K562 (cell line): Measurements from ENCODE around the gene ZNF747. TPM values are rescaled to one million over a fixed set of nuclear protein-coding genes. Genes with fewer than 3 reads are reported as not detected.

Experiments used
- ADNP ChIP-seq: fragments of 200-800 bp; sonication (Bioruptor generic); IDR thresholded peaks from 2 replicates; pipeline ENCODE4 v1.6.1; 2016; ENCODE audit warnings: missing genetic modification characterization, missing compliant biosample characterization
- ARID3B ChIP-seq: fragments of 250-450 bp; sonication (Bioruptor Pico); IDR thresholded peaks from 2 replicates; pipeline ENCODE4 v1.4.0; 2020; ENCODE audit warnings: borderline replicate concordance
- ATF7 ChIP-seq: fragments of 450-650 bp; IDR thresholded peaks from 2 replicates; pipeline ENCODE4 v1.7.1; 2014; ENCODE audit warnings: mild to moderate bottlenecking, moderate library complexity
- DMBX1 ChIP-seq: fragments of 250-450 bp; sonication (Bioruptor Pico); IDR thresholded peaks from 2 replicates; pipeline ENCODE4 v1.8.0; 2022; ENCODE audit warnings: inconsistent platforms, mild to moderate bottlenecking, moderate library complexity, borderline replicate concordance
- ETS2 ChIP-seq: IDR thresholded peaks from 2 replicates; pipeline ENCODE4 v1.6.1; 2016; ENCODE audit warnings: borderline replicate concordance, missing genetic modification characterization, mild to moderate bottlenecking, moderate library complexity, missing compliant biosample characterization; ENCODE audit not compliant: poor library complexity, severe bottlenecking
- FOXP1 ChIP-seq: sonication (generic); formaldehyde crosslinking; IDR thresholded peaks from 2 replicates; pipeline ENCODE4 v1.8.0; 2022; ENCODE audit warnings: mild to moderate bottlenecking, missing genetic modification reagents
- HCFC1 ChIP-seq: IDR thresholded peaks from 2 replicates; pipeline ENCODE4 v1.6.1; 2012; ENCODE audit warnings: low read depth, low read length, improper control_type of control experiment
- HDAC3 ChIP-seq: fragments of 450-650 bp; IDR thresholded peaks from 2 replicates; pipeline ENCODE4 v1.6.1; 2018; ENCODE audit warnings: borderline replicate concordance, mild to moderate bottlenecking, moderate library complexity; ENCODE audit not compliant: partially characterized antibody
- KLF13 ChIP-seq: fragments of 450-650 bp; IDR thresholded peaks from 2 replicates; pipeline ENCODE4 v1.6.1; 2016; ENCODE audit warnings: missing genetic modification characterization, low read depth, mild to moderate bottlenecking, missing compliant biosample characterization, moderate library complexity, borderline replicate concordance
- MLLT1 ChIP-seq, 2 experiments: fragments of 450-650 bp; IDR thresholded peaks; 2 replicates each; pipeline ENCODE4 v1.6.1; 2016
- NELFE ChIP-seq: IDR thresholded peaks from 2 replicates; pipeline ENCODE4 v1.6.1; 2011; ENCODE audit warnings: mild to moderate bottlenecking; ENCODE audit not compliant: insufficient read depth, insufficient read length
- NFE2 ChIP-seq: IDR thresholded peaks from 2 replicates; pipeline ENCODE4 v1.6.1; 2014; ENCODE audit warnings: antibody characterized with exemption, low read depth
- NR4A1 ChIP-seq, 2 experiments: fragments of 250-450 bp in 1 of 2; fragments of 450-650 bp in 1 of 2; sonication (Bioruptor Pico) in 1 of 2; IDR thresholded peaks; 2 replicates each; pipeline versions ENCODE4 v1.4.0 to v1.6.1; 2016 to 2020; ENCODE audit warnings: mild to moderate bottlenecking in 2 of 2, missing compliant biosample characterization in 1 of 2, missing genetic modification characterization in 1 of 2, moderate library complexity in 1 of 2
- POLR2A ChIP-seq: fragments of 450-650 bp; conservative IDR thresholded peaks from 2 replicates; pipeline ENCODE4 v1.6.1; 2016
- SMAD4 ChIP-seq: fragments of 250-450 bp; sonication (Bioruptor Pico); conservative IDR thresholded peaks from 2 replicates; pipeline ENCODE4 v1.8.0; 2021; ENCODE audit warnings: inconsistent platforms, mild to moderate bottlenecking, moderate library complexity
- SREBF1 ChIP-seq: fragments of 150-350 bp; IDR thresholded peaks from 2 replicates; pipeline ENCODE4 v1.6.1; 2014; ENCODE audit warnings: antibody characterized with exemption, low read depth, low read length, borderline replicate concordance
- TARDBP ChIP-seq: fragments of 450-650 bp; IDR thresholded peaks from 2 replicates; pipeline ENCODE4 v1.6.1; 2016
- THRAP3 ChIP-seq: fragments of 450-650 bp; IDR thresholded peaks from 2 replicates; pipeline ENCODE4 v1.6.1; 2016; ENCODE audit warnings: mild to moderate bottlenecking, inconsistent platforms, borderline replicate concordance
- XRCC5 ChIP-seq: fragments of 200-400 bp; formaldehyde crosslinking; IDR thresholded peaks from 2 replicates; pipeline ENCODE4 v1.6.1; 2017; ENCODE audit warnings: low read depth, mild to moderate bottlenecking, low read length
- ZBTB17 ChIP-seq: fragments of 450-650 bp; formaldehyde crosslinking; IDR thresholded peaks from 2 replicates; pipeline ENCODE4 v1.4.0; 2020; ENCODE audit warnings: mild to moderate bottlenecking
- ZNF592 ChIP-seq: fragments of 450-650 bp; IDR thresholded peaks from 2 replicates; pipeline ENCODE4 v1.6.1; 2017; ENCODE audit warnings: antibody characterized with exemption, mild to moderate bottlenecking
- ZNF76 ChIP-seq: fragments of 250-450 bp; sonication (Bioruptor Pico); IDR thresholded peaks from 2 replicates; pipeline ENCODE4 v1.4.0; 2020; ENCODE audit warnings: mild to moderate bottlenecking, moderate library complexity, borderline replicate concordance
- polyA plus RNA-seq, 8 experiments: library from polyadenylated mRNA; depleted of rRNA in 4 of 8; stranded (reverse) in 5 of 8; unstranded in 3 of 8; fragments of >200 nt; fragmentation: Nextera tagmentation in 2 of 8; fragmentation: Illumina TruSeq in 1 of 8; extraction: Ambion mirVana in 2 of 8; extraction: Trizol in 1 of 8; gene quantifications; 2 replicates each; pipeline versions ENCODE4 v1.2.1 to v1.2.3, GENCODE V29; 2011 to 2014; ENCODE audit warnings: inconsistent platforms in 1 of 8, missing spikeins in 1 of 8
- total RNA-seq, 7 experiments: library from RNA; depleted of rRNA in 6 of 7; stranded (reverse); fragments of >200 nt in 6 of 7; fragmentation: Illumina TruSeq in 2 of 7; extraction: Trizol in 2 of 7; gene quantifications; 2 replicates each; pipeline versions ENCODE4 v1.2.1 to v1.2.3, GENCODE V29; 2011 to 2021; ENCODE audit warnings: low replicate concordance in 1 of 7

Gene ZNF747
- total and polyA plus RNA-seq, 9 of the 15 experiments (the other 6 are each of a cell fraction or from before 2014, with no cell fraction given), result 0.14 to 3.3 (median 1.5) TPM

- TF ChIP-seq HCFC1 (peak; percentile 51), NFE2 (no peak), SMAD4 (CRISPR knock-in tag) (0 out of 2 replicates have a peak, but pooled peaks have one; percentile 20), XRCC5 (no peak), TARDBP (peak; percentile 22; the same call in 1 of the 2 replicates), ADNP (tag) (no peak), ZNF76 (CRISPR knock-in tag) (no peak), NR4A1 (CRISPR knock-in tag; IDR thresholded peaks at IDR 0.05) (no peak), NR4A1 (tag; IDR thresholded peaks at IDR 0.05) (no peak), NELFE (no peak), SREBF1 (0 out of 2 replicates have a peak, but pooled peaks have one; percentile 32), POLR2A (peak; percentile 12; the same call in 1 of the 2 replicates), ZNF592 (peak; percentile 79), FOXP1 (CRISPR knock-in tag) (peak; percentile 85; the same call in 1 of the 2 replicates), HDAC3 (no peak), MLLT1 (IDR thresholded peaks at IDR 0.05) (peak in 1 of 2 experiments; percentile 61; a peak in 2 of 4 replicates), ATF7 (no peak; the same call in 1 of the 2 replicates), ARID3B (CRISPR knock-in tag) (no peak), DMBX1 (CRISPR knock-in tag) (0 out of 2 replicates have a peak, but pooled peaks have one; percentile 19), ZBTB17 (CRISPR knock-in tag) (no peak), ETS2 (tag) (no peak), THRAP3 (no peak), KLF13 (tag) (no peak)
Observed at GRCh38 chr16:30535777-30536190, 1.1 kb upstream of the ZNF747 start (continued).
